KMS-11 (cell line): ENCODE measurements around the gene JAG2.

Source experiments
- H2AFZ ChIP-seq: fragments of 200-600 bp; sonication (generic); 2 replicates; pipeline ENCODE4 v1.6.1; 2016; ENCODE audit warnings: antibody characterized with exemption, mixed run types, low read depth
- H3K27ac ChIP-seq: fragments of 200-600 bp; sonication (generic); 2 replicates; pipeline ENCODE4 v1.6.1; 2016; ENCODE audit warnings: mild to moderate bottlenecking, mixed run types
- H3K27me3 ChIP-seq: fragments of 200-600 bp; sonication (generic); 2 replicates; pipeline ENCODE4 v1.6.1; 2017; ENCODE audit warnings: mild to moderate bottlenecking, low read depth, mixed run types, moderate library complexity; ENCODE audit not compliant: insufficient read depth
- H3K36me3 ChIP-seq: fragments of 200-600 bp; sonication (generic); 2 replicates; pipeline ENCODE4 v1.6.1; 2017; ENCODE audit warnings: mild to moderate bottlenecking, mixed run types; ENCODE audit not compliant: insufficient read depth
- H3K4me1 ChIP-seq: fragments of 200-600 bp; sonication (generic); 2 replicates; pipeline ENCODE4 v1.6.1; 2016; ENCODE audit warnings: mild to moderate bottlenecking, low read depth, mixed run types; ENCODE audit not compliant: poor library complexity, severe bottlenecking
- H3K4me2 ChIP-seq: fragments of 200-600 bp; sonication (generic); 2 replicates; pipeline ENCODE4 v1.7.0; 2016; ENCODE audit warnings: mild to moderate bottlenecking, mixed run types
- H3K4me3 ChIP-seq: fragments of 200-600 bp; sonication (generic); IDR thresholded peaks from 2 replicates; pipeline ENCODE4 v1.6.1; 2017; ENCODE audit warnings: low read depth, low read length, mixed read lengths; ENCODE audit not compliant: insufficient read depth
- H3K79me2 ChIP-seq: fragments of 200-600 bp; sonication (generic); 2 replicates; pipeline ENCODE4 v1.6.1; 2016; ENCODE audit warnings: low read depth, mixed run types; ENCODE audit not compliant: insufficient read depth
- H3K9ac ChIP-seq: fragments of 200-600 bp; sonication (generic); 2 replicates; pipeline ENCODE4 v1.6.1; 2016; ENCODE audit warnings: mild to moderate bottlenecking, mixed run types
- H4K20me1 ChIP-seq: fragments of 200-600 bp; sonication (generic); 2 replicates; pipeline ENCODE4 v1.6.1; 2016; ENCODE audit warnings: mild to moderate bottlenecking, mixed run types; ENCODE audit not compliant: insufficient read depth
- CTCF ChIP-seq: fragments of 200-600 bp; sonication (generic); conservative IDR thresholded peaks from 2 replicates; pipeline ENCODE4 v1.6.1; 2017; ENCODE audit warnings: low read depth, mild to moderate bottlenecking, antibody characterized with exemption, low read length, moderate library complexity, mixed read lengths

The JAG2 gene

GRCh38 chr14:105168093-105168420, 519 bp downstream of the JAG2 start:
- Histone ChIP-seq H3K9ac (no peak overlapping the region), H3K27ac (no peak overlapping the region), H3K4me2 (no peak overlapping the region), H3K27me3 (no peaks in the 10 kb centered on the region; the same call in 1 of the 2 replicates), H2AFZ (no peak overlapping the region), H4K20me1 (no peaks in the 10 kb centered on the region), H3K79me2 (no peaks in the 10 kb centered on the region), H3K4me1 (peaks cover 11% of the 10 kb centered on the region), H3K4me3 (no peak overlapping the region), H3K36me3 (no peaks in the 10 kb centered on the region)
- no peak for TF ChIP-seq CTCF

DNA sequence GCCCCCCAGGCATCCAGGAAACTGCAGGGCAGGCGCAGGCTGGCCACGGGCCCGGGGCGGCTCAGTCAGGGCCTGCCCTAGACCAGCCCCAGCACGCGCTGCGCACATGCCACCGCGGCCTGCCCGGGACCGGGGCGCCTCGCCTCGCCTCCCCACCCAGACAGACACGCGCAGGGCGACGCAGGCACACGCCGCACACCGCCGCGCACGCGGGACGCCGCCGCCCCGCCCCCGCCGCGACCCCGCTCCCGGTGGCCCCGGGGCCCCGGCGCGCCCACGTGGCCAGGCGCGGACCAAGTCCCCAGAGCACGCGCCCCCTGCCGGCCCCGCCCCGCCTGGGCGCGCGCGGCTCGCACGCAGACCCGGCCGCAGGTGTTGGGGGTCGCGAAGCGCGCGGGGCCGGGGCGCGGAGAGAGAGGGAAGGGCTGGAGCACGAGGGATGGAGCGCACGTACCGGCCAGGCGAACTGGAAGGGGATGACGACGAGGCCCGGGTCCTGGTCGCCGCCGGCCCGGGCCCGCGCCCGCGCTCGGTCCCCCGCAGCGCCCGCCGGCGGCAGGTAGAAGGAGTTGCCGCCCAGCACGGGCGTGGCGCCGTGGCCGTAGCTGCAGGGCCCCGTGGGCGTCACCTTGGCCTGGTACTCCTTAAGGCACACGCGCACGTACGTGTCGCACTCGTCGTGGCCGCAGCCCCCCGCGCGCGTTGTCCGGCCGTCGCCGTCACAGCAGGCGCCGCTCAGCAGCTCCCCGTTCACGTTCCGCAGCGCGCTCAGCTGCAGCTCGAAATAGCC, 1.1 kb downstream of the JAG2 start:
- H4K20me1 ChIP-seq, result no peaks in the 10 kb centered on the region
- H3K4me1 ChIP-seq, result peaks cover 11% of the 10 kb centered on the region
- no peaks in the 10 kb centered on the region for H3K79me2 ChIP-seq
- H3K27ac ChIP-seq, result no peak overlapping the region
- no peaks in the 10 kb centered on the region; the same call in 1 of the 2 replicates for H3K27me3 ChIP-seq
- no peak overlapping the region for H3K4me2 ChIP-seq
- no peak overlapping the region for H2AFZ ChIP-seq
- TF ChIP-seq CTCF, result no peak
- H3K9ac ChIP-seq, result no peak overlapping the region
- no peaks in the 10 kb centered on the region for H3K36me3 ChIP-seq
- H3K4me3 ChIP-seq, result no peak overlapping the region

- no peak overlapping the region for H3K4me3 ChIP-seq
- no peak overlapping the region for H3K27ac ChIP-seq
- no peaks in the 10 kb centered on the region for H4K20me1 ChIP-seq
- no peak overlapping the region for H3K9ac ChIP-seq
- H3K36me3 ChIP-seq, result no peaks in the 10 kb centered on the region
- no peak overlapping the region for H3K4me2 ChIP-seq
- no peaks in the 10 kb centered on the region; the same call in 1 of the 2 replicates for H3K27me3 ChIP-seq
- H3K79me2 ChIP-seq, result no peaks in the 10 kb centered on the region
- TF ChIP-seq CTCF, result no peak
- H2AFZ ChIP-seq, result no peak overlapping the region
- H3K4me1 ChIP-seq, result peaks cover 11% of the 10 kb centered on the region
Measured at GRCh38 chr14:105166571-105167302, 1.8 kb downstream of the JAG2 start.

- no peak overlapping the region for H3K9ac ChIP-seq
Measured at GRCh38 chr14:105165761-105166485, 2.7 kb downstream of the JAG2 start.

More at GRCh38 chr14:105165761-105166485, 2.7 kb downstream of the JAG2 start:
- no peaks in the 10 kb centered on the region for H3K79me2 ChIP-seq
- H2AFZ ChIP-seq, result no peak overlapping the region
- H4K20me1 ChIP-seq, result no peaks in the 10 kb centered on the region
- H3K36me3 ChIP-seq, result no peaks in the 10 kb centered on the region
- H3K4me3 ChIP-seq, result no peak overlapping the region
- H3K27ac ChIP-seq, result no peak overlapping the region
- H3K27me3 ChIP-seq, result no peaks in the 10 kb centered on the region; the same call in 1 of the 2 replicates
- no peak for TF ChIP-seq CTCF
- no peak overlapping the region for H3K4me2 ChIP-seq
- H3K4me1 ChIP-seq, result peaks cover 11% of the 10 kb centered on the region
